Keratinocyte (primary cell): ENCODE data around the gene NT5DC2. TPM values are rescaled to one million over a fixed set of nuclear protein-coding genes. Genes with fewer than 3 reads are reported as not detected.

Experiments used
- DNase-seq: peaks from one replicate; pipeline ENCODE4 v3.0.0-alpha.2; 2011; ENCODE audit warnings: low read depth, missing footprints, low spot score
- FAIRE-seq: peaks from 2 replicates; lab custom pipeline; 2011; peaks lifted over from hg19 to GRCh38; lab: Jason Lieb, UNC
- H2AFZ ChIP-seq: 2 replicates; pipeline ENCODE4 v1.6.0; 2012; ENCODE audit warnings: low read length, control low read depth, inconsistent platforms; ENCODE audit not compliant: control insufficient read depth
- H3K27ac ChIP-seq: 2 replicates; pipeline ENCODE4 v1.5.1; 2011; ENCODE audit warnings: low read length; ENCODE audit not compliant: control insufficient read depth, insufficient read depth
- H3K27me3 ChIP-seq: 3 replicates; pipeline ENCODE4 v1.6.0; 2011; ENCODE audit warnings: low read length; ENCODE audit not compliant: control insufficient read depth, insufficient read depth; ENCODE audit errors: extremely low read depth
- H3K36me3 ChIP-seq, 2 experiments: 2 replicates in 1 of 2; 3 replicates in 1 of 2; pipeline ENCODE4 v1.5.1; 2011; ENCODE audit warnings: low read length in 2 of 2, mild to moderate bottlenecking in 1 of 2; ENCODE audit not compliant: control insufficient read depth in 2 of 2, insufficient read depth in 2 of 2; ENCODE audit errors: extremely low read depth in 1 of 2
- H3K4me1 ChIP-seq: 3 replicates; pipeline ENCODE4 v1.5.1; 2011; ENCODE audit warnings: low read length; ENCODE audit not compliant: control insufficient read depth, insufficient read depth; ENCODE audit errors: extremely low read depth
- H3K4me2 ChIP-seq: 3 replicates; pipeline ENCODE4 v1.6.0; 2011; ENCODE audit warnings: low read depth, low read length; ENCODE audit not compliant: control insufficient read depth, insufficient read depth; ENCODE audit errors: extremely low read depth
- H3K4me3 ChIP-seq, 3 experiments: fragments of 200-600 bp in 1 of 3; sonication (generic) in 1 of 3; 2 replicates in 2 of 3; 3 replicates in 1 of 3; pipeline ENCODE4 v1.5.1; 2011 to 2016; ENCODE audit warnings: low read length in 3 of 3, mild to moderate bottlenecking in 3 of 3, control low read depth in 2 of 3, inconsistent platforms in 1 of 3, low read depth in 1 of 3, mixed read lengths in 1 of 3, mixed run types in 1 of 3, moderate library complexity in 1 of 3; ENCODE audit not compliant: control insufficient read depth in 2 of 3, insufficient read depth in 2 of 3; ENCODE audit errors: extremely low read depth in 1 of 3
- H3K79me2 ChIP-seq: 2 replicates; pipeline ENCODE4 v1.6.0; 2012; ENCODE audit warnings: low read length; ENCODE audit not compliant: control insufficient read depth, insufficient read depth
- H3K9ac ChIP-seq: 3 replicates; pipeline ENCODE4 v1.6.0; 2011; ENCODE audit warnings: low read length; ENCODE audit not compliant: control insufficient read depth, insufficient read depth; ENCODE audit errors: extremely low read depth
- H3K9me1 ChIP-seq: 3 replicates; pipeline ENCODE4 v1.6.0; 2011; ENCODE audit warnings: low read length; ENCODE audit not compliant: control insufficient read depth, insufficient read depth; ENCODE audit errors: extremely low read depth
- H3K9me3 ChIP-seq: 2 replicates; pipeline ENCODE4 v1.5.1; 2012; ENCODE audit warnings: low read depth, low read length; ENCODE audit not compliant: control insufficient read depth
- H4K20me1 ChIP-seq: 3 replicates; pipeline ENCODE4 v1.6.0; 2011; ENCODE audit warnings: low read length; ENCODE audit not compliant: control insufficient read depth, insufficient read depth; ENCODE audit errors: extremely low read depth
- EZH2 ChIP-seq: IDR thresholded peaks from one replicate; pipeline ENCODE4 v1.6.1; 2012; ENCODE audit warnings: inconsistent platforms, mild to moderate bottlenecking, low read length, moderate library complexity
- dilution Hi-C: fragments of 300-500 bp; cut with MboI; formaldehyde crosslinking; loops from one replicate; pipeline ENCODE4 v1.7.0; 2020; ENCODE audit warnings: low sequenced_read_pairs; ENCODE audit not compliant: extremely low pct_ligation_motif_present
- polyA plus RNA-seq, 5 experiments: library from polyadenylated mRNA; depleted of rRNA in 3 of 5; stranded (reverse) in 3 of 5; stranded (forward) in 1 of 5; unstranded in 1 of 5; fragments of >200 nt; gene quantifications; 1 replicate in 1 of 5; 2 replicates in 3 of 5; 3 replicates in 1 of 5; pipeline versions ENCODE4 v1.2.1 to v1.2.3, GENCODE V29; 2011 to 2012; ENCODE audit warnings: missing spikeins in 2 of 5, low read depth in 1 of 5, low replicate concordance in 1 of 5
- TF ChIP-seq, protein P1 (sequence below), 3 experiments: IDR thresholded peaks in 1 of 3; conservative IDR thresholded peaks in 1 of 3; optimal IDR thresholded peaks in 1 of 3; 2 replicates in 2 of 3; 3 replicates in 1 of 3; pipeline versions ENCODE3 to v1.5.1; 2011; ENCODE audit warnings: low read length in 3 of 3, mild to moderate bottlenecking in 3 of 3, moderate library complexity in 2 of 3, control low read depth in 1 of 3, inconsistent platforms in 1 of 3; ENCODE audit not compliant: insufficient read depth in 2 of 3; ENCODE audit errors: extremely low read depth in 1 of 3

NT5DC2 gene
- polyA plus RNA-seq, 1 donor (not counting 4 experiments of a cell fraction or from before 2014, with no cell fraction given) = 54.7 TPM

DNA sequence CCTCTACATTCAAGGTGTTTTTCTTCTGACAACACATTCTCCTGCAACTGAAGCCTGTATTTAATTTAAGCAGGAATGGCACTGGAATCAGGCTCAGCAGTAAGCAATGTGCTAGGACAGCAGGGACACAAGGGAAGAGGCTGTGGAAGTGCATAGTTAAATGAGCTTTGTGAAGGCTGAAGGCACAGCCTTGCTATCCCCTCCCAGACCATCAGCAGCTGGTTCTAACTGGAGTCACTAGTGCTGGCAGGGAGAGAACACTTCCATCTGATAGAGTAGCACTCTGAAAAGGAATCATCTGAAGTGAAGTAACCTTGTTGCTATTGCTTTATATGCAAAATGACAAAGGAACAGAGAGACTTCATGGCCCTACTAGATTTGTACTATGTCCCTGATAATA, 17.5 kb upstream of the NT5DC2 start:
- Histone ChIP-seq H3K4me2 (no peak overlapping the region), H3K27ac (no peak overlapping the region), H3K79me2 (no peaks in the 10 kb centered on the region), H3K9me1 (no peaks in the 10 kb centered on the region), H3K9me3 (no peaks in the 10 kb centered on the region), H3K4me3 (no peak overlapping the region), H3K27me3 (no peaks in the 10 kb centered on the region), H4K20me1 (no peaks in the 10 kb centered on the region), H2AFZ (no peak overlapping the region), H3K9ac (no peak overlapping the region), H3K4me1 (no peaks in the 10 kb centered on the region), H3K36me3 (peaks cover 10 to 29% of the 10 kb centered on the region in 2 experiments)
- FAIRE-seq (no peak), DNase-seq (no peak)
- TF ChIP-seq, protein P1, sequence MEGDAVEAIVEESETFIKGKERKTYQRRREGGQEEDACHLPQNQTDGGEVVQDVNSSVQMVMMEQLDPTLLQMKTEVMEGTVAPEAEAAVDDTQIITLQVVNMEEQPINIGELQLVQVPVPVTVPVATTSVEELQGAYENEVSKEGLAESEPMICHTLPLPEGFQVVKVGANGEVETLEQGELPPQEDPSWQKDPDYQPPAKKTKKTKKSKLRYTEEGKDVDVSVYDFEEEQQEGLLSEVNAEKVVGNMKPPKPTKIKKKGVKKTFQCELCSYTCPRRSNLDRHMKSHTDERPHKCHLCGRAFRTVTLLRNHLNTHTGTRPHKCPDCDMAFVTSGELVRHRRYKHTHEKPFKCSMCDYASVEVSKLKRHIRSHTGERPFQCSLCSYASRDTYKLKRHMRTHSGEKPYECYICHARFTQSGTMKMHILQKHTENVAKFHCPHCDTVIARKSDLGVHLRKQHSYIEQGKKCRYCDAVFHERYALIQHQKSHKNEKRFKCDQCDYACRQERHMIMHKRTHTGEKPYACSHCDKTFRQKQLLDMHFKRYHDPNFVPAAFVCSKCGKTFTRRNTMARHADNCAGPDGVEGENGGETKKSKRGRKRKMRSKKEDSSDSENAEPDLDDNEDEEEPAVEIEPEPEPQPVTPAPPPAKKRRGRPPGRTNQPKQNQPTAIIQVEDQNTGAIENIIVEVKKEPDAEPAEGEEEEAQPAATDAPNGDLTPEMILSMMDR (optimal IDR thresholded peaks at IDR 0.05 in 1 of 3, IDR thresholded peaks at IDR 0.05 in 1 of 3, conservative IDR thresholded peaks at IDR 0.05 in 1 of 3; ENCODE audit: extremely low read depth in 1 of 3, insufficient read depth in 2 of 3, low read length in 3 of 3) = no peak
- no peak for TF ChIP-seq EZH2
- dilution Hi-C loops = no loop called here

- Histone ChIP-seq H3K9me1 (no peaks in the 10 kb centered on the region), H3K9me3 (no peaks in the 10 kb centered on the region), H3K4me1 (no peaks in the 10 kb centered on the region), H3K9ac (no peak overlapping the region), H2AFZ (no peak overlapping the region), H3K36me3 (peaks cover 9 to 22% of the 10 kb centered on the region in 2 experiments), H3K4me3 (no peak overlapping the region), H3K27ac (no peak overlapping the region), H3K79me2 (no peaks in the 10 kb centered on the region), H3K4me2 (no peak overlapping the region), H4K20me1 (no peaks in the 10 kb centered on the region), H3K27me3 (no peaks in the 10 kb centered on the region)
- DNase-seq = no peak
- no peak for FAIRE-seq
- dilution Hi-C loops = no loop called here
- no peak for TF ChIP-seq EZH2
- TF ChIP-seq, protein P1 (optimal IDR thresholded peaks at IDR 0.05 in 1 of 3, IDR thresholded peaks at IDR 0.05 in 1 of 3, conservative IDR thresholded peaks at IDR 0.05 in 1 of 3; ENCODE audit: extremely low read depth in 1 of 3, insufficient read depth in 2 of 3, low read length in 3 of 3) = no peak
These were observed 13.5 kb upstream of the NT5DC2 start for GRCh38 chr3:52547143-52547542.
